GM20000 (cell line): ENCODE measurements around the gene EXOC4.

Experiments
- DNase-seq: peaks from one replicate; pipeline ENCODE4 v3.0.0; 2012; ENCODE audit warnings: low spot score
- TF ChIP-seq, protein P1 (sequence below): IDR thresholded peaks from 2 replicates; pipeline ENCODE4 v1.5.1; 2012; ENCODE audit warnings: mild to moderate bottlenecking, control low read depth; ENCODE audit errors: extremely low read depth, missing control alignments

The EXOC4 gene

DNA sequence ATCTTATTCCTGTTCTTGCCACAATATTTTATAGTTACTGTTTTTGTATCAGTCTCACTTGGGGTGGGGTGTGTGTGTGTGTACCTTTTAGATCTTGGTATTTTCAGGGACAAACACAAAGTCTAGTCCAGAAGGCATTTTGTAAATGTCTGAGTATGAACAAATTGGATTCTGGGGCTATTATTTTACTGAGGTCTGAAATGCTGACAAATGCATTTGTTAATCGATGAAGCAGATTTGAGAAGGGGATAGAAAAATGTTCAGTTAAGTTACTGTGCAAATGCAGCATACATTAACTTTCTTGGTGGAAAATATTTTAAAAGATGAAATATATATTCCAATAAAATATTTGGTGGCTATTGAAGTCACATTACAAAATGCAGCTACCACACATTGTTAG lies 267.4 kb downstream of the EXOC4 start:
- TF ChIP-seq, protein P1, sequence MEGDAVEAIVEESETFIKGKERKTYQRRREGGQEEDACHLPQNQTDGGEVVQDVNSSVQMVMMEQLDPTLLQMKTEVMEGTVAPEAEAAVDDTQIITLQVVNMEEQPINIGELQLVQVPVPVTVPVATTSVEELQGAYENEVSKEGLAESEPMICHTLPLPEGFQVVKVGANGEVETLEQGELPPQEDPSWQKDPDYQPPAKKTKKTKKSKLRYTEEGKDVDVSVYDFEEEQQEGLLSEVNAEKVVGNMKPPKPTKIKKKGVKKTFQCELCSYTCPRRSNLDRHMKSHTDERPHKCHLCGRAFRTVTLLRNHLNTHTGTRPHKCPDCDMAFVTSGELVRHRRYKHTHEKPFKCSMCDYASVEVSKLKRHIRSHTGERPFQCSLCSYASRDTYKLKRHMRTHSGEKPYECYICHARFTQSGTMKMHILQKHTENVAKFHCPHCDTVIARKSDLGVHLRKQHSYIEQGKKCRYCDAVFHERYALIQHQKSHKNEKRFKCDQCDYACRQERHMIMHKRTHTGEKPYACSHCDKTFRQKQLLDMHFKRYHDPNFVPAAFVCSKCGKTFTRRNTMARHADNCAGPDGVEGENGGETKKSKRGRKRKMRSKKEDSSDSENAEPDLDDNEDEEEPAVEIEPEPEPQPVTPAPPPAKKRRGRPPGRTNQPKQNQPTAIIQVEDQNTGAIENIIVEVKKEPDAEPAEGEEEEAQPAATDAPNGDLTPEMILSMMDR: no peak
- DNase-seq: no peak

DNA sequence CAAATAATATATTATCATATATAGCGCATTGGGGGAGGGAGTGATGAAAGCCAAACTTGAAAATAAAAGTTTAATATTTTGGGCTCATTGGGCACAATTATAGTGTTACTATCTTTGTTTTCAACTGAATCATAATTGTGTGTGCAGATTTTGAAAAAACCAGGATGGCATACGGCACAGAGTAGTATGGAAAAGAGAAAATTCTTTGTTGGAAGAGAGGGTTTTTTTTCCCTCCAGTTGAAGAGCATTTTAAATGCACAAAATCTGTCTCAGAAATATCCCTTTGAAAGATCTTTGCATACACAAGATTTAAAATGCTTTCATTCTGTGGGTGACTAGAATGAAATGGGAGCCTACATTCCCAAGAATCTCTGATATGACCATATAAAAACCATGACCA lies 269.6 kb downstream of the EXOC4 start:
- TF ChIP-seq, protein P1: no peak
- DNase-seq: no peak

DNA sequence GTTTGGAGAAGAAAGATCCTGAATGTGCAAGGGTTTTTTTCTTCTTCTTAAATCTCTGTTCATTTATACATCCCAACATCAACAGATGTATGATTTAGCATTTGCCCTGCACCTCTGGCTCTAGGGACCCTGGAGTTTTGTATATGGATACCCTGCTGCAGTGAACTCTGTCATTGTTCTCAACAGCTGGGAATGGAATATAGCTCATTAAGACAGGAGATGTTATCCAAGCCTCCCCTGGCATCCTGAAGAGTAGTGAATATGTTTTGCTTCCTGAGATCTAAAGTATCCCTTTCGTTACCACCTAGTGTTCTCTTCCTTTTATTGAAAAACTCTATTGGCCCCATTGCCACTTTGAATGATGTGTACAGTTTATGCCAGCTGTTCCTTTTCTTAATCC lies 275.9 kb downstream of the EXOC4 start:
- DNase-seq: no peak
- TF ChIP-seq, protein P1: no peak

DNA sequence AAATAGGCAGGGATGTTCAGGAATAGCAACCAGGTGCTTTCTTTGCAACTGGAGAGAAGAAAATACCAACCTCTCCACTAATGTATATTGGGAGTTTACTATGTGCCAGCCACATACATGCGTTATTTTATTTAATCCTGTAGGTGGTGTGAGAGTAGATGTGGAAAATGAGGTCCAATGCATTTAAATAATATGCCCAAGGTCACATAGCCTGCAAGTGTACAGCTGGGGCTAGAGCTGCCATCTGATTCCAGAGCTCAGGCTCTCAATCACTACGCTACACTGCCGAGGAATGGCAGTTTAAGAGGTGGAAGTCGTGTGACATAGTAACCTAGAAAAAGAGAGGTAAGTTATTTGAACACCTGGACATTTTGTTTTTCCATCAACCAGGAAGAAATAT lies 277.0 kb downstream of the EXOC4 start:
- no peak for DNase-seq
- TF ChIP-seq, protein P1: no peak

DNA sequence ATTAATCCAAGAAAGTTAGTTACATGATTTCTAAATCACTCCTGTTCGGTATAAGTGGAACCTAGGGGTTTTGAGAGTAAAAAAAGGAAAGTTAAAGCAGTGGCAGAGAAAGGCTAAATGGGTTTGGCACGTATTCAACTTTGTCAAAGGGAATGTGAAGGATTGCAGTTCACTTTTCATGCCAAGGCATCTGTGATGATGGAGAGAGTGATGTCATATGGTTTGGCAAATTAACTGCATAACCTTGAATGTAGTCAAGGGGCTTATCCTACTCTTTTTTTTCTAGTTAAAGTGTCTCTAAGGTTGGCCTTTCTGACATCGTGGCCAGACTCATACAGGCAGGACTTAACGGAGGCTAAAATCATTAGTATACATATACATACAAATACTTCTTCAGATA lies 277.8 kb downstream of the EXOC4 start:
- no peak for DNase-seq
- TF ChIP-seq, protein P1: no peak

DNA sequence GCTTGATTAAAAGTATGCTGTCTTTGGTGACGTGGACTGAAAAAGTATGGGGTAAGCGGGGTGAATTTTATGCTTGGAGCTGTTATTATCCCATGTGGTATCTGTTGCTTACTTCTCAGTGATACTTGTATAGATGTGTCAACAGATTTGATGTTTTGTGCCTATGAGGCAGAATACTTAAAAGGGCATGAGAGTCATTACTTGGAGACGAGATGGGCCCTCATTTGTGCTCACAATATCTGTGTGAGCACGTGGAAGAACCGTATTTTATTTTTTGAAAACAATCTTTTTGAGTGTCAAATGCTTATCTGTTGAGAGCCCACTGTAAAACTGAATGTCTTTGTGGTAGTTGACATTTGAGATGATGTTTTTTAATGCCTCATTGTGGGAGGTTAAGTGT lies 281.9 kb downstream of the EXOC4 start:
- TF ChIP-seq, protein P1: no peak
- DNase-seq: no peak

DNA sequence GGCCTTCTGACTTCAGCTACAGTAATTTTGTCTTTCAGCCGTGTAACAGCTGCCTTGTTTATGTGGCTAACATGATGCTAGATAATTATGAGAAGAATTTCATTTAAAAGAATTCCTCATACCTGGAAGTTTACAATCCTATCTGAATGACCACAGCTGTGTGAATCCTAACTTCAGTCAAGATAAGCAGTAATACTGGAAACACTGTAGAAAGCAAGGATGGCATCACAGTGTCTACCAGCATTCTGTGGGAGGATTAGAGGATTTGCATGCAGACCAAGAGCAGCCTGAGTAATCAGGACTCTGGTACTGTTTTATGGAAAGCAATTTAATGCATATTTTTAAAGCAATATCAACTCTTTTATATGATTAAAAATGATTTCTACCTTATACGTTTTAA lies 282.4 kb downstream of the EXOC4 start:
- no peak for DNase-seq
- TF ChIP-seq, protein P1: no peak
